Activated CD4-positive, alpha-beta T cell treated with anti-CD3 and anti-CD28 coated beads, Interleukin-2, amount 10 ng/mL, durations not matched to agents 24 days and 14 days (primary cell): ENCODE results near the gene NRM. TPM values are rescaled to one million over a fixed set of nuclear protein-coding genes. Genes with fewer than 3 reads are reported as not detected.

Source experiments
- total RNA-seq: library from RNA; stranded (reverse); gene quantifications from 2 replicates; pipeline ENCODE4 v1.2.3, GENCODE V29; 2022

Gene NRM
- total RNA-seq, 1 donor from 2014 or later: 20.2 TPM

Other genes starting within 250 kb of the NRM start
- gene HLA-E, start 201.5 kb downstream of the NRM start, total RNA-seq: 484 and 488 TPM in 2 replicates
- 80.9 and 93.0 TPM in 2 replicates for gene GNL1, start 134.5 kb downstream of the NRM start, total RNA-seq
- 38.2 and 39.7 TPM in 2 replicates for gene PRR3, start 133.7 kb downstream of the NRM start, total RNA-seq
- gene ABCF1, start 119.5 kb downstream of the NRM start, total RNA-seq: 123 and 125 TPM in 2 replicates
- 106 and 107 TPM in 2 replicates for gene PPP1R10, start 73.7 kb downstream of the NRM start, total RNA-seq
- 79.4 and 83.6 TPM in 2 replicates for gene MRPS18B, start 73.1 kb downstream of the NRM start, total RNA-seq
- gene ATAT1, start 64.1 kb downstream of the NRM start, total RNA-seq: 11.4 and 14.4 TPM in 2 replicates
- gene C6orf136, start 43.9 kb downstream of the NRM start, total RNA-seq: 28.9 and 39.4 TPM in 2 replicates
- gene DHX16, start 18.0 kb downstream of the NRM start, total RNA-seq: 53.4 and 56.7 TPM in 2 replicates
- 167 and 169 TPM in 2 replicates for gene PPP1R18, start 4.3 kb downstream of the NRM start, total RNA-seq
- gene MDC1, start 26.3 kb upstream of the NRM start, total RNA-seq: 93.9 and 97.2 TPM in 2 replicates
- gene TUBB, start 29.4 kb upstream of the NRM start, total RNA-seq: 1,084 and 1,089 TPM in 2 replicates
- gene FLOT1, start 51.7 kb upstream of the NRM start, total RNA-seq: 239 and 260 TPM in 2 replicates
- gene IER3, start 53.6 kb upstream of the NRM start, total RNA-seq: 512 and 516 TPM in 2 replicates
- gene DDR1, start 193.5 kb upstream of the NRM start, total RNA-seq: 18.8 and 22.9 TPM in 2 replicates
- gene GTF2H4, start 217.2 kb upstream of the NRM start, total RNA-seq: 58.7 and 60.3 TPM in 2 replicates
- 74.8 and 84.2 TPM in 2 replicates for gene VARS2, start 223.3 kb upstream of the NRM start, total RNA-seq
- gene SFTA2, start 241.2 kb upstream of the NRM start, total RNA-seq: not detected in 2 replicates
- not detected in 2 replicates for gene MUCL3, start 250.0 kb upstream of the NRM start, total RNA-seq